HL-60 (cell line): ENCODE data around the gene USP32.

Source experiments
- DNase-seq, 2 experiments: peaks; one replicate each; pipeline ENCODE4 v3.0.0-alpha.2; 2010 to 2020; ENCODE audit warnings: low read depth in 1 of 2, low spot score in 1 of 2
- H3K27ac ChIP-seq: fragments of 250-450 bp; sonication (Bioruptor Pico); replicated peaks from 2 replicates; pipeline ENCODE4 v1.5.1; 2020; ENCODE audit warnings: mild to moderate bottlenecking, moderate library complexity
- H3K27me3 ChIP-seq: fragments of 250-450 bp; sonication (Bioruptor Pico); 2 replicates; pipeline ENCODE4 v1.5.1; 2021; ENCODE audit warnings: mild to moderate bottlenecking, moderate library complexity; ENCODE audit not compliant: insufficient read depth, poor library complexity, severe bottlenecking
- H3K4me3 ChIP-seq: replicated peaks from 2 replicates; pipeline ENCODE4 v1.5.1; 2011; ENCODE audit warnings: mild to moderate bottlenecking, control low read depth, low read length; ENCODE audit not compliant: insufficient read depth
- GABPA ChIP-seq: IDR thresholded peaks from 2 replicates; pipeline ENCODE4 v1.6.1; 2012; ENCODE audit warnings: low read depth
- POLR2AphosphoS5 ChIP-seq: IDR thresholded peaks from 2 replicates; pipeline ENCODE4 v1.6.1; 2012; ENCODE audit warnings: low read depth
- REST ChIP-seq: IDR thresholded peaks from 2 replicates; pipeline ENCODE4 v1.6.1; 2012; ENCODE audit warnings: low read depth; ENCODE audit not compliant: insufficient replicate concordance
- SPI1 ChIP-seq: IDR thresholded peaks from 2 replicates; pipeline ENCODE4 v1.6.1; 2012; ENCODE audit warnings: low read depth, mild to moderate bottlenecking, borderline replicate concordance
- TF ChIP-seq, protein P1 (sequence below): IDR thresholded peaks from one replicate; pipeline ENCODE4 v1.5.1; 2011; ENCODE audit warnings: low read length, control low read depth, inconsistent platforms; ENCODE audit not compliant: insufficient read depth

Gene USP32

DNA sequence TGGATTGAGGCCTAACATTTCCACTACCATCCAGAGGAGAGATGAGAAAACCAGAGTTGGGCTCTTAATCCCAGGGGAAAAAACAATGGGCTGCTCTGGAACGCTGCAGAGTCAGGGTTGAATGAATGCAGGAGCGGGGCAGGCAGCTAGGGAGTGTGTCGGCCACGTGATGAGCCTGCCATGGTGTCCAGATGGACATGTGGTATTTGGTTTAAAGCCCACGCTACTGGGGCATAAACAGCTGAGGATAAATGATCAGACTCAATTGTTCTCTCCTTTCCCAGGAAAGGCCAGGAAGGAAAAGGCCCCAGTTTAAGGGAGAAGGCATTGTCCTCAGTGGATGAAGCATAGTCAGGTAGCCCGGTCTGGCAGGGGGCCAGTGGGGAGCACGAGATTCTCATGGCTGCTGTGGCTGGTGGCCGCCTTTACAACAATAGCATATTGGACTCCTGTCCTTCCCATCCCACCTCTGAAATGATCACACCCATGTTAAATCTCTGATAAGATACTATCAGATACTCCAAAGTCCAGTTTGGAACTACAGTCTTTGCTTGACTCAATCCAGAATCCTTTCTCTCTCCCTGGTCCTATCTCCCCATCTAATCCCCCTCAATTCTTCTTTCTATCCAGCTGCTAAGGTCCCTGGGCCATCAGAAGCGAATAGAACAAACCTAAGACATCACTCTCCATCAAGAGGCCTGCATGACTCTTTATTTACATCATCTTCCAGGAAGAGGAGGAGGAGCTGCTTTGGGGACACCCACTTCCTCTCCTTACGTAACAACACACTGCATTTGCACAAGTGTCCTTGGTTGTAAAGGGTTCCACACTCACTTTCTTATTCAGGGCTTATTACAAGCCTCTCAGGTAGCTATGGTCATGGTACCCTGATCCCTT is 221.8 kb downstream of the USP32 start:
- no peak overlapping the region for H3K4me3 ChIP-seq
- no peaks in the 10 kb centered on the region for H3K27me3 ChIP-seq
- no peak overlapping the region for H3K27ac ChIP-seq
- TF ChIP-seq, protein P1, sequence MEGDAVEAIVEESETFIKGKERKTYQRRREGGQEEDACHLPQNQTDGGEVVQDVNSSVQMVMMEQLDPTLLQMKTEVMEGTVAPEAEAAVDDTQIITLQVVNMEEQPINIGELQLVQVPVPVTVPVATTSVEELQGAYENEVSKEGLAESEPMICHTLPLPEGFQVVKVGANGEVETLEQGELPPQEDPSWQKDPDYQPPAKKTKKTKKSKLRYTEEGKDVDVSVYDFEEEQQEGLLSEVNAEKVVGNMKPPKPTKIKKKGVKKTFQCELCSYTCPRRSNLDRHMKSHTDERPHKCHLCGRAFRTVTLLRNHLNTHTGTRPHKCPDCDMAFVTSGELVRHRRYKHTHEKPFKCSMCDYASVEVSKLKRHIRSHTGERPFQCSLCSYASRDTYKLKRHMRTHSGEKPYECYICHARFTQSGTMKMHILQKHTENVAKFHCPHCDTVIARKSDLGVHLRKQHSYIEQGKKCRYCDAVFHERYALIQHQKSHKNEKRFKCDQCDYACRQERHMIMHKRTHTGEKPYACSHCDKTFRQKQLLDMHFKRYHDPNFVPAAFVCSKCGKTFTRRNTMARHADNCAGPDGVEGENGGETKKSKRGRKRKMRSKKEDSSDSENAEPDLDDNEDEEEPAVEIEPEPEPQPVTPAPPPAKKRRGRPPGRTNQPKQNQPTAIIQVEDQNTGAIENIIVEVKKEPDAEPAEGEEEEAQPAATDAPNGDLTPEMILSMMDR = no peak
- peak; percentile 92 for TF ChIP-seq SPI1
- peak; percentile 62 to 84 for DNase-seq

DNA sequence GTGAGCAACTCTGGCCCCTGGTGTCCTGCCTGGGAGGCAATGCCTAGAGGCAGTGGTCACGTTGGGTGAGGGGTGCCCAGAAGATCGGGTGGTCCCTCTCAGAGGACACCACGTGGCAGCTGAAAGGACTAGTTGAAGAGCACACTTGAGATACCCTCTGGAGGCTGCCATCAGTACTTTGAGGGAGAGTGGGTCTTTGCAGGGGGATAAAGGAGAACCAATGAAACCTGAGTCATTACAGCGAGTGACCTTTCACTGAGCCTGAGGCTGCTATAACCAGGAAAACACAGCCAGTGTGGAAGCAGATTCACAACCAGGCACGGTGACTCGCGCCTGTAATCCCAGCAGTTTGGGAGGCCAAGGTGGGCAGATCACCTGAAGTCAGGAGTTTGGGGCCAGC is 223.3 kb downstream of the USP32 start:
- H3K4me3 ChIP-seq = no peak overlapping the region
- TF ChIP-seq SPI1 = no peak
- no peak for TF ChIP-seq GABPA
- no peak for TF ChIP-seq POLR2AphosphoS5
- TF ChIP-seq, protein P1 = no peak
- no peak for TF ChIP-seq REST
- no peak for DNase-seq
- H3K27me3 ChIP-seq = no peaks in the 10 kb centered on the region
- no peak overlapping the region for H3K27ac ChIP-seq

GRCh38 chr17:60167065-60167741 is 224.7 kb downstream of the USP32 start:
- no peak for TF ChIP-seq POLR2AphosphoS5
- no peak for TF ChIP-seq SPI1
- TF ChIP-seq, protein P1 = no peak
- no peak for TF ChIP-seq GABPA
- no peak for TF ChIP-seq REST
- H3K27ac ChIP-seq = no peak overlapping the region
- DNase-seq = no peak

More at GRCh38 chr17:60167065-60167741, 224.7 kb downstream of the USP32 start:
- Histone ChIP-seq H3K27me3 (no peaks in the 10 kb centered on the region), H3K4me3 (no peak overlapping the region)
